NOMO-1 treated with DMSO at 0.1 percent for 48 hours (cell line): Measurements from ENCODE around the gene C1orf52.
A peak's percentile ranks its signal among the peaks of the same experiment; 100 is the strongest.
"Not testable (repeated sequence)": the region's sequence is repeated elsewhere in the genome, so short reads cannot be mapped to it uniquely, and the experiment has no call there.

Source experiments
- DNase-seq: peaks from one replicate; lab custom pipeline; 2025; ENCODE audit not compliant: unreplicated experiment; lab: John Stamatoyannopoulos, UW

C1orf52 gene

GRCh38 chr1:85278853-85279314, 19.4 kb upstream of the C1orf52 start:
- peak; percentile 73 for DNase-seq

GRCh38 chr1:85277802-85278201, 18.3 kb upstream of the C1orf52 start:
- DNase-seq, result no peak

GRCh38 chr1:85276978-85277639, 17.6 kb upstream of the C1orf52 start:
- no peak for DNase-seq

- peak; percentile 98 for DNase-seq
Measured at GRCh38 chr1:85276215-85276977, 16.9 kb upstream of the C1orf52 start, which contains the start of gene BCL10. Gene BCL10 (minus strand): TSS chr1:85276632. CDS start chr1:85276352, 280 bp downstream.

GRCh38 chr1:85275701-85276214, 16.3 kb upstream of the C1orf52 start:
- no peak for DNase-seq

- DNase-seq, result peak; percentile 39
Measured at GRCh38 chr1:85274969-85275453, 15.5 kb upstream of the C1orf52 start.

GRCh38 chr1:85273397-85273796, 13.9 kb upstream of the C1orf52 start:
- DNase-seq, result no peak

GRCh38 chr1:85268801-85269585, 9.5 kb upstream of the C1orf52 start:
- no peak for DNase-seq

- DNase-seq, result peak; percentile 6
Measured at GRCh38 chr1:85267313-85267712, 7.9 kb upstream of the C1orf52 start.

- no peak for DNase-seq
Measured at GRCh38 chr1:85264150-85264549, 4.7 kb upstream of the C1orf52 start.

GRCh38 chr1:85262985-85263384, 3.5 kb upstream of the C1orf52 start:
- DNase-seq, result no peak

- DNase-seq, result no peak
Measured at GRCh38 chr1:85259912-85260274, 431 bp upstream of the C1orf52 start.

- no peak for DNase-seq
Measured at GRCh38 chr1:85258536-85259117, 835 bp downstream of the C1orf52 start.

GRCh38 chr1:85249042-85249441, 10.4 kb downstream of the C1orf52 start:
- DNase-seq, result not testable (repeated sequence)

GRCh38 chr1:85245891-85246290, 13.6 kb downstream of the C1orf52 start:
- DNase-seq, result no peak

GRCh38 chr1:85245456-85245855, 14.0 kb downstream of the C1orf52 start:
- no peak for DNase-seq

- DNase-seq, result peak; percentile 7
Measured at GRCh38 chr1:85244271-85245061, 15.0 kb downstream of the C1orf52 start.

GRCh38 chr1:85243372-85243771, 16.1 kb downstream of the C1orf52 start:
- DNase-seq, result no peak

- DNase-seq, result no peak
Measured at GRCh38 chr1:85240643-85241042, 18.8 kb downstream of the C1orf52 start.

- DNase-seq, result no peak
Measured at GRCh38 chr1:85240174-85240601, 19.3 kb downstream of the C1orf52 start.
